ENCODE data around the gene DGKQ. TPM values are rescaled to one million over a fixed set of nuclear protein-coding genes. Genes with fewer than 3 reads are reported as not detected.
A peak's percentile ranks its signal among the peaks of the same experiment; 100 is the strongest.

The DGKQ gene
- total and polyA plus RNA-seq, 9 of the 15 experiments (the other 6 are each of a cell fraction or from before 2014, with no cell fraction given), result 0.17 to 22.0 (median 5.6) TPM

- TF ChIP-seq HNRNPL (IDR thresholded peaks at IDR 0.05; ENCODE audit: low read depth, low read length) (peak; percentile 65; the same call in 1 of the 2 replicates), LARP7 (IDR thresholded peaks at IDR 0.05) (no peak), ZNF561 (CRISPR knock-in tag; conservative IDR thresholded peaks at IDR 0.05) (no peak), CBFA2T2 (conservative IDR thresholded peaks at IDR 0.05) (no peak), DDX20 (tag; IDR thresholded peaks at IDR 0.05; ENCODE audit: low read depth) (no peak), EP300 (IDR thresholded peaks at IDR 0.05; ENCODE audit: low read length) (no peak), ZNF143 (CRISPR knock-in tag; IDR thresholded peaks at IDR 0.05) (no peak), MCM2 (IDR thresholded peaks at IDR 0.05; ENCODE audit: low read depth) (no peak), RFX7 (CRISPR knock-in tag; IDR thresholded peaks at IDR 0.05) (no peak), CAMTA2 (CRISPR knock-in tag; conservative IDR thresholded peaks at IDR 0.05) (0 out of 2 replicates have a peak, but pooled peaks have one; percentile 70), SRSF9 (IDR thresholded peaks at IDR 0.05; ENCODE audit: borderline replicate concordance, low read depth, low read length) (no peak), PCBP1 (IDR thresholded peaks at IDR 0.05; ENCODE audit: low read depth, low read length, poor library complexity, severe bottlenecking) (peak; percentile 5), DMBX1 (CRISPR knock-in tag; IDR thresholded peaks at IDR 0.05; ENCODE audit: borderline replicate concordance) (0 out of 2 replicates have a peak, but pooled peaks have one; percentile 57), GATAD2B (IDR thresholded peaks at IDR 0.05; ENCODE audit: borderline replicate concordance) (peak; percentile 100), BRD4 (IDR thresholded peaks at IDR 0.05) (no peak), ATF1 (CRISPR knock-in tag; IDR thresholded peaks at IDR 0.05) (no peak), ATF1 (tag; IDR thresholded peaks at IDR 0.05) (peak; percentile 62), ZNF354B (CRISPR knock-in tag; IDR thresholded peaks at IDR 0.05) (no peak), RBM15 (IDR thresholded peaks at IDR 0.05; ENCODE audit: insufficient read depth, low read length) (no peak), NKRF (IDR thresholded peaks at IDR 0.05; ENCODE audit: borderline replicate concordance) (no peak), ZBTB43 (CRISPR knock-in tag; IDR thresholded peaks at IDR 0.05) (no peak), HDAC1 (IDR thresholded peaks at IDR 0.05) (peak in 1 of 2 experiments; percentile 4; a peak in 1 of 4 replicates), SMARCA5 (IDR thresholded peaks at IDR 0.05) (no peak)
- TF ChIP-seq, protein P1, sequence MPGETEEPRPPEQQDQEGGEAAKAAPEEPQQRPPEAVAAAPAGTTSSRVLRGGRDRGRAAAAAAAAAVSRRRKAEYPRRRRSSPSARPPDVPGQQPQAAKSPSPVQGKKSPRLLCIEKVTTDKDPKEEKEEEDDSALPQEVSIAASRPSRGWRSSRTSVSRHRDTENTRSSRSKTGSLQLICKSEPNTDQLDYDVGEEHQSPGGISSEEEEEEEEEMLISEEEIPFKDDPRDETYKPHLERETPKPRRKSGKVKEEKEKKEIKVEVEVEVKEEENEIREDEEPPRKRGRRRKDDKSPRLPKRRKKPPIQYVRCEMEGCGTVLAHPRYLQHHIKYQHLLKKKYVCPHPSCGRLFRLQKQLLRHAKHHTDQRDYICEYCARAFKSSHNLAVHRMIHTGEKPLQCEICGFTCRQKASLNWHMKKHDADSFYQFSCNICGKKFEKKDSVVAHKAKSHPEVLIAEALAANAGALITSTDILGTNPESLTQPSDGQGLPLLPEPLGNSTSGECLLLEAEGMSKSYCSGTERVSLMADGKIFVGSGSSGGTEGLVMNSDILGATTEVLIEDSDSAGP (CRISPR knock-in tag; IDR thresholded peaks at IDR 0.05), result no peak
- TF ChIP-seq, protein P2, sequence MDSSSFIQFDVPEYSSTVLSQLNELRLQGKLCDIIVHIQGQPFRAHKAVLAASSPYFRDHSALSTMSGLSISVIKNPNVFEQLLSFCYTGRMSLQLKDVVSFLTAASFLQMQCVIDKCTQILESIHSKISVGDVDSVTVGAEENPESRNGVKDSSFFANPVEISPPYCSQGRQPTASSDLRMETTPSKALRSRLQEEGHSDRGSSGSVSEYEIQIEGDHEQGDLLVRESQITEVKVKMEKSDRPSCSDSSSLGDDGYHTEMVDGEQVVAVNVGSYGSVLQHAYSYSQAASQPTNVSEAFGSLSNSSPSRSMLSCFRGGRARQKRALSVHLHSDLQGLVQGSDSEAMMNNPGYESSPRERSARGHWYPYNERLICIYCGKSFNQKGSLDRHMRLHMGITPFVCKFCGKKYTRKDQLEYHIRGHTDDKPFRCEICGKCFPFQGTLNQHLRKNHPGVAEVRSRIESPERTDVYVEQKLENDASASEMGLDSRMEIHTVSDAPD (CRISPR knock-in tag; IDR thresholded peaks at IDR 0.05), result no peak
Measured at GRCh38 chr4:986879-987623, 13.7 kb upstream of the DGKQ start, which contains the start of gene IDUA (continued).
